Heart left ventricle (tissue), 13 donors: Measurements from ENCODE around the gene LRRC38.

ENCODE experiments used
- POLR2A ChIP-seq, 2 donors: fragments of 450-650 bp; IDR thresholded peaks; one replicate each; pipeline ENCODE4 v1.6.1; 2017; ENCODE audit warnings: antibody characterized with exemption in 2 of 2, mild to moderate bottlenecking in 2 of 2, moderate library complexity in 2 of 2
- TF ChIP-seq, protein P1 (sequence below), 12 donors: fragments of 200-600 bp; sonication (generic) in 4 of 12; IDR thresholded peaks; one replicate each; pipeline versions ENCODE4 v1.5.0 to v1.8.0; 2018 to 2022; ENCODE audit warnings: antibody characterized with exemption in 12 of 12, mild to moderate bottlenecking in 5 of 12
- donor health status: ischemic (EF 13 %, LVEDD 7.1; RV severe dilation, severe dysfunction).
- donor health status: DM: no; HTN: yes; CAD: no.
- donor health status: DM: no; HTN: no; CAD: no.
- donor health status: ischemic (EF 25% LVEDD 6.9; RV normal size, moderate dysfunction).
- donor health status: ischemic (EF 25% LVEDD 5.7; RV mildly dilated, moderate dysfunction).
- donor health status: ischemic (EF 35%, LVEDD 5.7; RV mildly dilated, moderate dysfunction).
- donor health status: nonischemic (EF 11% LVEDD 7.7; RV severe dilation, severe dysfunction).
- donor health status: DM: yes; HTN: yes; CAD: no.
- donor health status: PGD.
- donor health status: ischemic (EF 29% LVEDD 5.4; RV normal size, mild dysfunction).
- donor health status: nonischemic (EF 23%, LVEDD 6.1; RV moderate dilation, normal function).

DNA sequence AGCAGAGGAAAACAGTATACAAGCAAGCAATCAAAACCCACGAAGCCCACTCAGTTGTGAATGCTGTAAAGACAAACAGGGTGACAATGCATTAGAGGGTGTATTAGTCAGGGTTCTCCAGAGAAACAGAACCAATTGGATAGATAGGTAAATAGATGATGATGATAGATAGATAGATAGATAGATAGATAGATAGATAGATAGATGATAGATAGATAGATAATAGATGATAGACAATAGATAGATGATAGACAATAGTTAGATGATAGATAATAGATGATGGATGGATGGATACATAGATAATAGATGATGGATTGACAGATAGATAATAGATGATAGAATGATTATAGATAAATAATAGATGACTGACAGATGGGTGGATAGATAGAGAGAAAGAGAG is 48.3 kb downstream of the LRRC38 start:
- TF ChIP-seq, protein P1, sequence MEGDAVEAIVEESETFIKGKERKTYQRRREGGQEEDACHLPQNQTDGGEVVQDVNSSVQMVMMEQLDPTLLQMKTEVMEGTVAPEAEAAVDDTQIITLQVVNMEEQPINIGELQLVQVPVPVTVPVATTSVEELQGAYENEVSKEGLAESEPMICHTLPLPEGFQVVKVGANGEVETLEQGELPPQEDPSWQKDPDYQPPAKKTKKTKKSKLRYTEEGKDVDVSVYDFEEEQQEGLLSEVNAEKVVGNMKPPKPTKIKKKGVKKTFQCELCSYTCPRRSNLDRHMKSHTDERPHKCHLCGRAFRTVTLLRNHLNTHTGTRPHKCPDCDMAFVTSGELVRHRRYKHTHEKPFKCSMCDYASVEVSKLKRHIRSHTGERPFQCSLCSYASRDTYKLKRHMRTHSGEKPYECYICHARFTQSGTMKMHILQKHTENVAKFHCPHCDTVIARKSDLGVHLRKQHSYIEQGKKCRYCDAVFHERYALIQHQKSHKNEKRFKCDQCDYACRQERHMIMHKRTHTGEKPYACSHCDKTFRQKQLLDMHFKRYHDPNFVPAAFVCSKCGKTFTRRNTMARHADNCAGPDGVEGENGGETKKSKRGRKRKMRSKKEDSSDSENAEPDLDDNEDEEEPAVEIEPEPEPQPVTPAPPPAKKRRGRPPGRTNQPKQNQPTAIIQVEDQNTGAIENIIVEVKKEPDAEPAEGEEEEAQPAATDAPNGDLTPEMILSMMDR (IDR thresholded peaks at IDR 0.05) = no peak
- TF ChIP-seq POLR2A (IDR thresholded peaks at IDR 0.05) = no peak
